ENCODE measurements around the gene APLN.

DNA sequence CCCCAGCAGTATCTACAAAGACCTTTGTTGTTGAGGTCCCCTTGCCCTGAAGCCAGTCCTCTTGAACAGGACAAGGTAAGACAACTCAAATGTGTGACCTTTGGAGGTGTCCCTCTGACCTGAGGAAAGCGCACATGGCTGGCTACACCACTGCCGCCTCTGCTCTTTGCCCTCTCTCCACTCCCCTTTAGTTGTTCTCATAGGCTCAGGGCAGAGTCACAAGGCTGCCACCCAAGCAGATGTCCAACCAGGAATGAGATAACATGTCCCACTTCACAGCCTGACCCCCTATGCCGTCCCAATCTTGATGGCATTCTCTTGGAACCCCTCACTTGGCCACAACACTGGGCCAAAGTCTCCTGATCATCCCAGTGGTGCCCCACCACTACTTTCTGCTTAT lies 46.3 kb downstream of the APLN start:
- TF ChIP-seq CTCF (IDR thresholded peaks at IDR 0.05; ENCODE audit: low read depth, low read length) = no peak
- TF ChIP-seq EZH2phosphoT487 (IDR thresholded peaks at IDR 0.05; ENCODE audit: low read depth) = no peak
